ENCODE results near the gene KIAA0513. TPM values are rescaled to one million over a fixed set of nuclear protein-coding genes. Genes with fewer than 3 reads are reported as not detected.
"Not testable (repeated sequence)": the region's sequence is repeated elsewhere in the genome, so short reads cannot be mapped to it uniquely, and the experiment has no call there.

Gene KIAA0513
- total RNA-seq, 1 donor from 2014 or later, result 10.4 TPM

GRCh38 chr16:85019659-85020245, 7.8 kb upstream of the KIAA0513 start:
- intact Hi-C loops (cut with DNase I), result loop anchor here (10.0 kb wide), 1 partner anchor 65 kb away; no protein-coding TSS in a partner anchor
- ATAC-seq (ENCODE audit: poor library complexity) (peak; percentile 72), DNase-seq (peak; percentile 69)

- DNase-seq, result no peak
- intact Hi-C loops (cut with DNase I), result loop anchor here (10.0 kb wide), 1 partner anchor 59 kb away; no protein-coding TSS in a partner anchor
- no peak for ATAC-seq (ENCODE audit: poor library complexity)
Observed at GRCh38 chr16:85025781-85026653, 1.6 kb upstream of the KIAA0513 start.

GRCh38 chr16:85026703-85027102, 892 bp upstream of the KIAA0513 start:
- no peak for DNase-seq
- intact Hi-C loops (cut with DNase I), result loop anchor here (10.0 kb wide), 1 partner anchor 58 kb away; no protein-coding TSS in a partner anchor
- ATAC-seq (ENCODE audit: poor library complexity), result no peak

GRCh38 chr16:85027958-85028684, 526 bp downstream of the KIAA0513 start:
- ATAC-seq (ENCODE audit: poor library complexity), result peak; percentile 34
- peak; percentile 50 for DNase-seq
- intact Hi-C loops (cut with DNase I), result loop anchor here (10.0 kb wide), 1 partner anchor 57 kb away; no protein-coding TSS in a partner anchor

- no peak for ATAC-seq (ENCODE audit: poor library complexity)
- peak; percentile 53 for DNase-seq
- intact Hi-C loops (cut with DNase I), result loop anchor here (10.0 kb wide), 1 partner anchor 56 kb away; no protein-coding TSS in a partner anchor
Observed at GRCh38 chr16:85028685-85029407, 1.3 kb downstream of the KIAA0513 start.

- intact Hi-C loops (cut with DNase I), result loop anchor here (10.0 kb wide), 1 partner anchor 55 kb away; no protein-coding TSS in a partner anchor
- ATAC-seq (ENCODE audit: poor library complexity), result no peak
- no peak for DNase-seq
Observed at GRCh38 chr16:85029408-85029784, 1.8 kb downstream of the KIAA0513 start.

GRCh38 chr16:85029981-85030401, 2.4 kb downstream of the KIAA0513 start:
- DNase-seq (no peak), ATAC-seq (ENCODE audit: poor library complexity) (peak; percentile 3)
- intact Hi-C loops (cut with DNase I), result loop anchor here (10.0 kb wide), 1 partner anchor 55 kb away; no protein-coding TSS in a partner anchor

- DNase-seq (no peak), ATAC-seq (ENCODE audit: poor library complexity) (no peak)
- intact Hi-C loops (cut with DNase I), result no loop called here
Observed at GRCh38 chr16:85031451-85031850, 3.9 kb downstream of the KIAA0513 start.

GRCh38 chr16:85032187-85032586, 4.6 kb downstream of the KIAA0513 start:
- intact Hi-C loops (cut with DNase I); ATAC-seq (ENCODE audit: poor library complexity); DNase-seq: not testable (repeated sequence)

GRCh38 chr16:85033171-85033570, 5.6 kb downstream of the KIAA0513 start:
- intact Hi-C loops (cut with DNase I), result no loop called here
- DNase-seq, result no peak
- ATAC-seq (ENCODE audit: poor library complexity), result no peak

GRCh38 chr16:85034591-85035433, 7.2 kb downstream of the KIAA0513 start:
- no peak for ATAC-seq (ENCODE audit: poor library complexity)
- intact Hi-C loops (cut with DNase I), result no loop called here
- no peak for DNase-seq

- no peak for DNase-seq
- no peak for ATAC-seq (ENCODE audit: poor library complexity)
- intact Hi-C loops (cut with DNase I), result no loop called here
Observed at GRCh38 chr16:85036236-85037049, 8.8 kb downstream of the KIAA0513 start.

- no peak for DNase-seq
- ATAC-seq (ENCODE audit: poor library complexity), result no peak
- intact Hi-C loops (cut with DNase I), result no loop called here
Observed at GRCh38 chr16:85037050-85037410, 9.4 kb downstream of the KIAA0513 start.

- DNase-seq, result no peak
- ATAC-seq (ENCODE audit: poor library complexity), result no peak
Observed at GRCh38 chr16:85037721-85038120, 10.1 kb downstream of the KIAA0513 start.

GRCh38 chr16:85040685-85041084, 13.1 kb downstream of the KIAA0513 start:
- intact Hi-C loops (cut with DNase I), result no loop called here
- DNase-seq (no peak), ATAC-seq (ENCODE audit: poor library complexity) (no peak)

More at GRCh38 chr16:85037721-85038120, 10.1 kb downstream of the KIAA0513 start:
- intact Hi-C loops (cut with DNase I), result no loop called here

- no peak for ATAC-seq (ENCODE audit: poor library complexity)
- intact Hi-C loops (cut with DNase I), result no loop called here
- peak; percentile 43 for DNase-seq
Observed at GRCh38 chr16:85041219-85042166, 13.9 kb downstream of the KIAA0513 start.

Data from Right ventricle myocardium superior (tissue), 1 donor.